K562 (cell line): ENCODE results near the gene AFF1. TPM values are rescaled to one million over a fixed set of nuclear protein-coding genes. Genes with fewer than 3 reads are reported as not detected.

ENCODE experiments used
- ATAC-seq: fragments of 200-7000 bp; cut with Tn5 transposase; 3 replicates; pipeline ENCODE4 v1.9.1; 2020; ENCODE audit warnings: moderate library complexity
- BruUV-seq: library from RNA; stranded (reverse); fragments of 400-500 nt; replicated peaks from 2 replicates; lab custom pipeline; 2021; lab: Mats Ljungman, UMichigan
- CTCF ChIA-PET: fragments of 300-600 bp; formaldehyde crosslinking; extraction: SDS; loops from one replicate; lab custom pipeline; 2021; ENCODE audit warnings: low intra/inter-chr PET ratio; lab: Yijun Ruan, JAX
- POLR2A ChIA-PET: fragments of 300-600, 350-650 bp; sonication (Branson Sonifier 250); formaldehyde crosslinking; extraction: SDS; loops from one replicate; lab custom pipeline; 2021; ENCODE audit warnings: antibody characterized with exemption, inconsistent platforms; lab: Yijun Ruan, JAX
- DNase-seq, 4 experiments: peaks; one replicate each; pipeline versions ENCODE4 v3.0.0 to v3.0.0-alpha.2; 2011 to 2018; ENCODE audit warnings: low spot score in 3 of 4, mixed read lengths in 3 of 4; ENCODE audit errors: extremely low read depth in 1 of 4
- FAIRE-seq: peaks from 2 replicates; lab custom pipeline; 2011; peaks lifted over from hg19 to GRCh38; lab: Jason Lieb, UNC
- H2AFZ ChIP-seq: 2 replicates; pipeline ENCODE4 v1.6.0; 2011; ENCODE audit warnings: low read depth, low read length, control low read depth, inconsistent platforms
- H3K27ac ChIP-seq: fragments of 200-600 bp; 3 replicates; pipeline ENCODE4 v1.8.0; 2011; ENCODE audit warnings: low read depth, mild to moderate bottlenecking, control low read depth, inconsistent platforms, low read length, moderate library complexity, mixed read lengths; ENCODE audit errors: extremely low read depth
- H3K27me3 ChIP-seq, 2 experiments: fragments of 300-600 bp in 1 of 2; 2 replicates in 1 of 2; 3 replicates in 1 of 2; pipeline versions ENCODE4 v1.6.0 to v1.8.0; 2011; ENCODE audit warnings: inconsistent platforms in 2 of 2, low read length in 2 of 2, mild to moderate bottlenecking in 1 of 2, mixed read lengths in 1 of 2, moderate library complexity in 1 of 2; ENCODE audit not compliant: control insufficient read depth in 2 of 2, insufficient read depth in 2 of 2
- H3K36me3 ChIP-seq: fragments of 300-600 bp; 3 replicates; pipeline ENCODE4 v1.8.0; 2011; ENCODE audit warnings: mild to moderate bottlenecking, low read length, inconsistent platforms; ENCODE audit not compliant: control insufficient read depth, insufficient read depth
- H3K4me1 ChIP-seq, 2 experiments: fragments of 200-600 bp in 1 of 2; replicated peaks in 1 of 2; 2 replicates in 1 of 2; 3 replicates in 1 of 2; pipeline versions ENCODE4 v1.5.1 to v1.8.0; 2011; ENCODE audit warnings: inconsistent platforms in 2 of 2, low read length in 2 of 2, mild to moderate bottlenecking in 1 of 2, mixed read lengths in 1 of 2, moderate library complexity in 1 of 2; ENCODE audit not compliant: control insufficient read depth in 2 of 2, insufficient read depth in 2 of 2
- H3K4me2 ChIP-seq: 2 replicates; pipeline ENCODE4 v1.6.1; 2011; ENCODE audit warnings: low read length, control low read depth, inconsistent platforms, mixed read lengths; ENCODE audit not compliant: insufficient read depth
- H3K4me3 ChIP-seq: fragments of 200-600 bp; sonication (generic), shearing (Covaris generic); 2 replicates; pipeline ENCODE4 v1.5.1; 2016; ENCODE audit warnings: control low read depth, inconsistent platforms
- H3K79me2 ChIP-seq: fragments of 200-600 bp; 3 replicates; pipeline ENCODE4 v1.8.0; 2011; ENCODE audit warnings: low read length, inconsistent platforms; ENCODE audit not compliant: control insufficient read depth, insufficient read depth
- H3K9ac ChIP-seq, 2 experiments: 2 replicates each; pipeline versions ENCODE4 v1.6.0 to v1.6.1; 2011; ENCODE audit warnings: low read depth in 2 of 2, low read length in 2 of 2, control low read depth in 1 of 2, inconsistent platforms in 1 of 2, mild to moderate bottlenecking in 1 of 2, mixed read lengths in 1 of 2; ENCODE audit not compliant: insufficient read depth in 1 of 2
- H3K9me1 ChIP-seq: one replicate; pipeline ENCODE4 v1.6.0; 2011; ENCODE audit warnings: inconsistent platforms, mild to moderate bottlenecking, low read length, moderate library complexity; ENCODE audit not compliant: control insufficient read depth, insufficient read depth
- H3K9me3 ChIP-seq: replicated peaks from 2 replicates; pipeline ENCODE4 v1.5.1; 2011; ENCODE audit warnings: low read depth, low read length, inconsistent platforms; ENCODE audit not compliant: control insufficient read depth, insufficient read depth
- H4K20me1 ChIP-seq: replicated peaks from 2 replicates; pipeline ENCODE4 v1.6.1; 2011; ENCODE audit warnings: low read length, inconsistent platforms, mixed read lengths; ENCODE audit not compliant: control insufficient read depth, insufficient read depth
- ATF3 ChIP-seq, 2 experiments: fragments of 450-650 bp in 1 of 2; sonication (generic) in 1 of 2; formaldehyde crosslinking in 1 of 2; IDR thresholded peaks in 1 of 2; conservative IDR thresholded peaks in 1 of 2; 2 replicates each; pipeline versions ENCODE4 v1.6.1 to v1.8.1; 2016 to 2023; ENCODE audit warnings: mild to moderate bottlenecking in 2 of 2, moderate library complexity in 2 of 2, inconsistent platforms in 1 of 2, missing genetic modification reagents in 1 of 2
- EGR1 ChIP-seq: fragments of 450-650 bp; conservative IDR thresholded peaks from 2 replicates; pipeline ENCODE4 v1.6.1; 2017; ENCODE audit warnings: mild to moderate bottlenecking
- HNRNPH1 ChIP-seq: fragments of 200-400 bp; formaldehyde crosslinking; optimal IDR thresholded peaks from 2 replicates; pipeline ENCODE3; 2017; ENCODE audit warnings: low read depth, mild to moderate bottlenecking, low read length, moderate library complexity
- KLF13 ChIP-seq: fragments of 450-650 bp; IDR thresholded peaks from 2 replicates; pipeline ENCODE4 v1.6.1; 2016; ENCODE audit warnings: missing genetic modification characterization, low read depth, mild to moderate bottlenecking, missing compliant biosample characterization, moderate library complexity, borderline replicate concordance
- MIER1 ChIP-seq: fragments of 450-650 bp; IDR thresholded peaks from 2 replicates; pipeline ENCODE4 v1.6.1; 2016; ENCODE audit warnings: antibody characterized with exemption, mild to moderate bottlenecking, low read depth
- RBBP5 ChIP-seq: fragments of 200-600 bp; sonication (generic); IDR thresholded peaks from 2 replicates; pipeline ENCODE4 v1.6.1; 2012; ENCODE audit warnings: borderline replicate concordance, mild to moderate bottlenecking, low read length, control low read depth, inconsistent platforms; ENCODE audit not compliant: insufficient read depth, poor library complexity, severe bottlenecking
- SRSF7 ChIP-seq: fragments of 200-400 bp; formaldehyde crosslinking; optimal IDR thresholded peaks from 2 replicates; pipeline ENCODE3; 2017; ENCODE audit warnings: mild to moderate bottlenecking, low read depth, low read length
- TRIM25 ChIP-seq: fragments of 450-650 bp; IDR thresholded peaks from 2 replicates; pipeline ENCODE4 v1.7.0; 2016; ENCODE audit warnings: borderline replicate concordance
- ZNF212 ChIP-seq: fragments of 450-650 bp; formaldehyde crosslinking; IDR thresholded peaks from 2 replicates; pipeline ENCODE4 v1.4.0; 2020; ENCODE audit warnings: mild to moderate bottlenecking
- ZNF609 ChIP-seq: sonication (generic); formaldehyde crosslinking; IDR thresholded peaks from 2 replicates; pipeline ENCODE4 v1.8.1; 2023; ENCODE audit warnings: missing genetic modification reagents, mild to moderate bottlenecking, borderline replicate concordance
- ZNF740 ChIP-seq, 3 experiments: fragments of 200-800 bp in 1 of 3; sonication (Bioruptor generic) in 1 of 3; sonication (generic) in 1 of 3; formaldehyde crosslinking in 1 of 3; IDR thresholded peaks; 2 replicates each; pipeline versions ENCODE4 v1.6.1 to v1.8.0; 2016 to 2022; ENCODE audit warnings: mild to moderate bottlenecking in 2 of 3, missing compliant biosample characterization in 2 of 3, missing genetic modification characterization in 2 of 3, missing genetic modification reagents in 1 of 3
- ZNF778 ChIP-seq: fragments of 450-650 bp; formaldehyde crosslinking; IDR thresholded peaks from 2 replicates; pipeline ENCODE4 v1.4.0; 2020; ENCODE audit warnings: mild to moderate bottlenecking, moderate library complexity
- WGBS: fragments of 100-300 bp; shearing (Covaris generic); methylation state at CpG from one replicate; pipeline ENCODE4 v1.1.6; 2016; ENCODE audit warnings: low coverage, mixed read lengths; ENCODE audit not compliant: insufficient coverage; ENCODE audit errors: missing lambda C conversion rate; 5-methylcytosine and 5-hydroxymethylcytosine counted together
- in situ Hi-C: fragments of 300-500 bp; cut with MboI; formaldehyde crosslinking; loops from 4 replicates; pipeline ENCODE4 v1.15.0; 2018; ENCODE audit warnings: inconsistent platforms, mixed read lengths
- intact Hi-C: fragments of 100-400 bp; cut with micrococcal nuclease; formaldehyde crosslinking; loops from 2 replicates; pipeline ENCODE4 v1.14.2; 2022
- polyA plus RNA-seq, 8 experiments: library from polyadenylated mRNA; depleted of rRNA in 4 of 8; stranded (reverse) in 5 of 8; unstranded in 3 of 8; fragments of >200 nt; fragmentation: Nextera tagmentation in 2 of 8; fragmentation: Illumina TruSeq in 1 of 8; extraction: Ambion mirVana in 2 of 8; extraction: Trizol in 1 of 8; gene quantifications; 2 replicates each; pipeline versions ENCODE4 v1.2.1 to v1.2.3, GENCODE V29; 2011 to 2014; ENCODE audit warnings: inconsistent platforms in 1 of 8, missing spikeins in 1 of 8
- total RNA-seq, 7 experiments: library from RNA; depleted of rRNA in 6 of 7; stranded (reverse); fragments of >200 nt in 6 of 7; fragmentation: Illumina TruSeq in 2 of 7; extraction: Trizol in 2 of 7; gene quantifications; 2 replicates each; pipeline versions ENCODE4 v1.2.1 to v1.2.3, GENCODE V29; 2011 to 2021; ENCODE audit warnings: low replicate concordance in 1 of 7

The AFF1 gene
- total and polyA plus RNA-seq, 9 of the 15 experiments (the other 6 are each of a cell fraction or from before 2014, with no cell fraction given): 4.1 to 47.5 (median 17.2) TPM

GRCh38 chr4:87041141-87041540 lies 106.3 kb downstream of the AFF1 start:
- H3K4me3 ChIP-seq: no peak overlapping the region
- WGBS: 78% methylated on average over 3 of the region's 3 CpGs
- peaks cover 4% of the 10 kb centered on the region; the same call in 2 of the 3 replicates for H3K36me3 ChIP-seq
- no peaks in the 10 kb centered on the region for H3K27me3 ChIP-seq
- intact Hi-C loops (no loop called here), in situ Hi-C loops (no loop called here)
- ChIA-PET POLR2A (interaction anchor here (0.7 to 1.4 kb wide), 4 partner anchors 9 to 107 kb away, joined by 3 to 7 read pairs (median 4); no protein-coding TSS in a partner anchor), CTCF (no interaction called here)
- H3K4me1 ChIP-seq: peaks cover 12 to 46% of the 10 kb centered on the region in 2 experiments
- no peak overlapping the region for H3K4me2 ChIP-seq
- FAIRE-seq (no peak), ATAC-seq (no peak), DNase-seq (no peak)
- TF ChIP-seq HNRNPH1: no peak
- TF ChIP-seq ZNF778: no peak
- TF ChIP-seq EGR1: 0 out of 2 replicates have a peak, but pooled peaks have one; percentile 27
- no peak for TF ChIP-seq KLF13 (tag)
- TF ChIP-seq ATF3 (IDR thresholded peaks at IDR 0.05): peak; percentile 38; the same call in 1 of the 2 replicates
- no peak for TF ChIP-seq ATF3 (CRISPR knock-in tag; conservative IDR thresholded peaks at IDR 0.05)
- no peak for TF ChIP-seq ZNF212 (CRISPR knock-in tag)
- no peak for TF ChIP-seq MIER1
- TF ChIP-seq ZNF740 (CRISPR knock-in tag; IDR thresholded peaks at IDR 0.05): no peak
- no peak for TF ChIP-seq ZNF740 (tag; IDR thresholded peaks at IDR 0.05)
- no peak for TF ChIP-seq RBBP5
- no peak for TF ChIP-seq SRSF7
- no peak for TF ChIP-seq ZNF609
- no peak for TF ChIP-seq TRIM25
- no peaks in the 10 kb centered on the region for H3K9me3 ChIP-seq
- no peaks in the 10 kb centered on the region for H3K9me1 ChIP-seq
- H3K79me2 ChIP-seq: peaks cover 98% of the 10 kb centered on the region
- H4K20me1 ChIP-seq: peaks cover 35% of the 10 kb centered on the region; the same call in 1 of the 2 replicates
- no peak overlapping the region for H3K9ac ChIP-seq
- no peak overlapping the region for H3K27ac ChIP-seq
- no TSS peak for BruUV-seq
- H2AFZ ChIP-seq: no peak overlapping the region
